K562 (cell line): ENCODE measurements around the gene PDIA4. TPM values are rescaled to one million over a fixed set of nuclear protein-coding genes. Genes with fewer than 3 reads are reported as not detected.

Source experiments
- CBFA2T2 ChIP-seq: fragments of 450-650 bp; conservative IDR thresholded peaks from 2 replicates; pipeline ENCODE4 v1.6.1; 2017; ENCODE audit warnings: mild to moderate bottlenecking
- ESRRA ChIP-seq: fragments of 450-650 bp; IDR thresholded peaks from 2 replicates; pipeline ENCODE4 v1.6.1; 2014; ENCODE audit warnings: low read depth, mild to moderate bottlenecking, moderate library complexity, borderline replicate concordance
- FOSL1 ChIP-seq: fragments of 200-800 bp; sonication (Bioruptor generic); conservative IDR thresholded peaks from 2 replicates; pipeline ENCODE4 v1.6.1; 2016; ENCODE audit warnings: missing genetic modification characterization, missing compliant biosample characterization
- GABPB2 ChIP-seq: fragments of 250-450 bp; sonication (Bioruptor Pico); conservative IDR thresholded peaks from 2 replicates; pipeline ENCODE4 v1.5.1; 2021; ENCODE audit warnings: mild to moderate bottlenecking
- HNRNPUL1 ChIP-seq: fragments of 200-400 bp; formaldehyde crosslinking; IDR thresholded peaks from 2 replicates; pipeline ENCODE4 v1.6.1; 2017; ENCODE audit warnings: low read length
- LCOR ChIP-seq: sonication (generic); formaldehyde crosslinking; IDR thresholded peaks from 2 replicates; pipeline ENCODE4 v1.8.0; 2022; ENCODE audit warnings: mild to moderate bottlenecking, missing genetic modification reagents
- MCM3 ChIP-seq: fragments of 450-650 bp; IDR thresholded peaks from 2 replicates; pipeline ENCODE4 v1.6.1; 2016
- NR2F6 ChIP-seq: fragments of 450-650 bp; formaldehyde crosslinking; IDR thresholded peaks from 2 replicates; pipeline ENCODE4 v1.4.0; 2020; ENCODE audit warnings: mild to moderate bottlenecking
- SMAD3 ChIP-seq: fragments of 450-650 bp; formaldehyde crosslinking; conservative IDR thresholded peaks from 2 replicates; pipeline ENCODE4 v1.4.0; 2020; ENCODE audit warnings: mild to moderate bottlenecking
- TCF7 ChIP-seq: sonication (generic); IDR thresholded peaks from 2 replicates; pipeline ENCODE4 v1.6.1; 2016; ENCODE audit warnings: antibody characterized with exemption, borderline replicate concordance
- ZBTB8A ChIP-seq: fragments of 450-650 bp; IDR thresholded peaks from 2 replicates; pipeline ENCODE4 v1.6.1; 2018; ENCODE audit warnings: mild to moderate bottlenecking, moderate library complexity; ENCODE audit not compliant: partially characterized antibody
- ZC3H4 ChIP-seq: sonication (generic); formaldehyde crosslinking; IDR thresholded peaks from 2 replicates; pipeline ENCODE4 v1.9.0; 2021; ENCODE audit warnings: missing genetic modification reagents, borderline replicate concordance
- ZZZ3 ChIP-seq: fragments of 450-650 bp; IDR thresholded peaks from 2 replicates; pipeline ENCODE4 v1.6.1; 2016; ENCODE audit warnings: antibody characterized with exemption, mild to moderate bottlenecking, moderate library complexity
- polyA plus RNA-seq, 8 experiments: library from polyadenylated mRNA; depleted of rRNA in 4 of 8; stranded (reverse) in 5 of 8; unstranded in 3 of 8; fragments of >200 nt; fragmentation: Nextera tagmentation in 2 of 8; fragmentation: Illumina TruSeq in 1 of 8; extraction: Ambion mirVana in 2 of 8; extraction: Trizol in 1 of 8; gene quantifications; 2 replicates each; pipeline versions ENCODE4 v1.2.1 to v1.2.3, GENCODE V29; 2011 to 2014; ENCODE audit warnings: inconsistent platforms in 1 of 8, missing spikeins in 1 of 8
- total RNA-seq, 7 experiments: library from RNA; depleted of rRNA in 6 of 7; stranded (reverse); fragments of >200 nt in 6 of 7; fragmentation: Illumina TruSeq in 2 of 7; extraction: Trizol in 2 of 7; gene quantifications; 2 replicates each; pipeline versions ENCODE4 v1.2.1 to v1.2.3, GENCODE V29; 2011 to 2021; ENCODE audit warnings: low replicate concordance in 1 of 7
- TF ChIP-seq, protein P1 (sequence below), 2 experiments: fragments of 450-650 bp in 1 of 2; sonication (generic) in 1 of 2; formaldehyde crosslinking in 1 of 2; IDR thresholded peaks; 2 replicates each; pipeline versions ENCODE4 v1.7.1 to v1.9.0; 2016 to 2022; ENCODE audit warnings: inconsistent platforms in 1 of 2, mild to moderate bottlenecking in 1 of 2, missing genetic modification reagents in 1 of 2

PDIA4 gene
- total and polyA plus RNA-seq, 9 of the 15 experiments (the other 6 are each of a cell fraction or from before 2014, with no cell fraction given), result 9.1 to 175 (median 146) TPM

DNA sequence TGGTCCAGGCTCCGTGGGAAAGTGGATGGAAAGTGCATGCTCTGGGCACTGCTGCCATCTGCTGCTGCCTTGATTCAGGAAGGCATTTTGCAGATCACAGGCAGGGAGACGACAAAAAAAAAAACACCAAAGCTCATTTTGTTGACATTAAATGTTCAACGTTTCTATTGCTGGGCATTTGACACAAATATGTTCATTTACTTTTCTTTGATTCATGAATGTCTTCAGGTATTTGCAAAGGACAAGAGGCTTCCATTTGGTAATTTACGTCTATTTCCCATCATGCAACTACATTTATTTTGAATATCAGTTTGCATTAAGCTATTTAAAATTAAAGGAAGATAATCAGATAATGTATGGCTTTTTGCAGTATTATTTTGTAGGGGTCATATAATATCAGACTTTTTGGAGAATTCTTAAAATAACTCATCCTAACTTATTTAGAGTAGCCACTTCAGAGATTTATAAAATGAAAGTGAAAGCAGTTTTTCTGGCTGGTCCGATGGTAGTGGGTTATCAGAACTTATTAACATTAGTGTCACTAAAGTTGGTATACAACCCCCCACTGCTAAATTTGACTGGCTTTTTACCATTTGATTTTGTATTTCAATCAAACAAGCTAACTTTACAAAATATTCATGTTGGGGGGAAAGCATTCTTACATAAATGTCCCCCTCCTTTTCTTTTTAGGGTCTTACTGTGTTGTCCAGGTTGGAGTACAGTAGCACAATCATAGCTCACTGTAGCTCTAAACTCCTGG is 65.3 kb downstream of the PDIA4 start (continued):
- TF ChIP-seq SMAD3 (CRISPR knock-in tag) (peak; percentile 73; the same call in 1 of the 2 replicates), GABPB2 (no peak), ZC3H4 (CRISPR knock-in tag) (no peak), ZBTB8A (no peak), NR2F6 (no peak; the same call in 1 of the 2 replicates), FOSL1 (tag) (peak; percentile 46), MCM3 (no peak), TCF7 (no peak), LCOR (no peak), CBFA2T2 (no peak), ESRRA (peak; percentile 55), ZZZ3 (peak; percentile 50; the same call in 1 of the 2 replicates), HNRNPUL1 (no peak)
- TF ChIP-seq, protein P1, sequence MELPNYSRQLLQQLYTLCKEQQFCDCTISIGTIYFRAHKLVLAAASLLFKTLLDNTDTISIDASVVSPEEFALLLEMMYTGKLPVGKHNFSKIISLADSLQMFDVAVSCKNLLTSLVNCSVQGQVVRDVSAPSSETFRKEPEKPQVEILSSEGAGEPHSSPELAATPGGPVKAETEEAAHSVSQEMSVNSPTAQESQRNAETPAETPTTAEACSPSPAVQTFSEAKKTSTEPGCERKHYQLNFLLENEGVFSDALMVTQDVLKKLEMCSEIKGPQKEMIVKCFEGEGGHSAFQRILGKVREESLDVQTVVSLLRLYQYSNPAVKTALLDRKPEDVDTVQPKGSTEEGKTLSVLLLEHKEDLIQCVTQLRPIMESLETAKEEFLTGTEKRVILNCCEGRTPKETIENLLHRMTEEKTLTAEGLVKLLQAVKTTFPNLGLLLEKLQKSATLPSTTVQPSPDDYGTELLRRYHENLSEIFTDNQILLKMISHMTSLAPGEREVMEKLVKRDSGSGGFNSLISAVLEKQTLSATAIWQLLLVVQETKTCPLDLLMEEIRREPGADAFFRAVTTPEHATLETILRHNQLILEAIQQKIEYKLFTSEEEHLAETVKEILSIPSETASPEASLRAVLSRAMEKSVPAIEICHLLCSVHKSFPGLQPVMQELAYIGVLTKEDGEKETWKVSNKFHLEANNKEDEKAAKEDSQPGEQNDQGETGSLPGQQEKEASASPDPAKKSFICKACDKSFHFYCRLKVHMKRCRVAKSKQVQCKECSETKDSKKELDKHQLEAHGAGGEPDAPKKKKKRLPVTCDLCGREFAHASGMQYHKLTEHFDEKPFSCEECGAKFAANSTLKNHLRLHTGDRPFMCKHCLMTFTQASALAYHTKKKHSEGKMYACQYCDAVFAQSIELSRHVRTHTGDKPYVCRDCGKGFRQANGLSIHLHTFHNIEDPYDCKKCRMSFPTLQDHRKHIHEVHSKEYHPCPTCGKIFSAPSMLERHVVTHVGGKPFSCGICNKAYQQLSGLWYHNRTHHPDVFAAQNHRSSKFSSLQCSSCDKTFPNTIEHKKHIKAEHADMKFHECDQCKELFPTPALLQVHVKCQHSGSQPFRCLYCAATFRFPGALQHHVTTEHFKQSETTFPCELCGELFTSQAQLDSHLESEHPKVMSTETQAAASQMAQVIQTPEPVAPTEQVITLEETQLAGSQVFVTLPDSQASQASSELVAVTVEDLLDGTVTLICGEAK (IDR thresholded peaks at IDR 0.05), result peak; percentile 91
- TF ChIP-seq, protein P1 (CRISPR knock-in tag; IDR thresholded peaks at IDR 0.05), result no peak
